Activated CD4-positive, alpha-beta T cell treated with anti-CD3 and anti-CD28 coated beads, Interleukin-2, amount 50 U/mL, for 4 hours (primary cell): Measurements from ENCODE around the gene ANKFN1.

Source experiments
- DNase-seq, 2 experiments: peaks; one replicate each; pipeline ENCODE4 v3.0.0-alpha.2; 2020

Gene ANKFN1, protein sequence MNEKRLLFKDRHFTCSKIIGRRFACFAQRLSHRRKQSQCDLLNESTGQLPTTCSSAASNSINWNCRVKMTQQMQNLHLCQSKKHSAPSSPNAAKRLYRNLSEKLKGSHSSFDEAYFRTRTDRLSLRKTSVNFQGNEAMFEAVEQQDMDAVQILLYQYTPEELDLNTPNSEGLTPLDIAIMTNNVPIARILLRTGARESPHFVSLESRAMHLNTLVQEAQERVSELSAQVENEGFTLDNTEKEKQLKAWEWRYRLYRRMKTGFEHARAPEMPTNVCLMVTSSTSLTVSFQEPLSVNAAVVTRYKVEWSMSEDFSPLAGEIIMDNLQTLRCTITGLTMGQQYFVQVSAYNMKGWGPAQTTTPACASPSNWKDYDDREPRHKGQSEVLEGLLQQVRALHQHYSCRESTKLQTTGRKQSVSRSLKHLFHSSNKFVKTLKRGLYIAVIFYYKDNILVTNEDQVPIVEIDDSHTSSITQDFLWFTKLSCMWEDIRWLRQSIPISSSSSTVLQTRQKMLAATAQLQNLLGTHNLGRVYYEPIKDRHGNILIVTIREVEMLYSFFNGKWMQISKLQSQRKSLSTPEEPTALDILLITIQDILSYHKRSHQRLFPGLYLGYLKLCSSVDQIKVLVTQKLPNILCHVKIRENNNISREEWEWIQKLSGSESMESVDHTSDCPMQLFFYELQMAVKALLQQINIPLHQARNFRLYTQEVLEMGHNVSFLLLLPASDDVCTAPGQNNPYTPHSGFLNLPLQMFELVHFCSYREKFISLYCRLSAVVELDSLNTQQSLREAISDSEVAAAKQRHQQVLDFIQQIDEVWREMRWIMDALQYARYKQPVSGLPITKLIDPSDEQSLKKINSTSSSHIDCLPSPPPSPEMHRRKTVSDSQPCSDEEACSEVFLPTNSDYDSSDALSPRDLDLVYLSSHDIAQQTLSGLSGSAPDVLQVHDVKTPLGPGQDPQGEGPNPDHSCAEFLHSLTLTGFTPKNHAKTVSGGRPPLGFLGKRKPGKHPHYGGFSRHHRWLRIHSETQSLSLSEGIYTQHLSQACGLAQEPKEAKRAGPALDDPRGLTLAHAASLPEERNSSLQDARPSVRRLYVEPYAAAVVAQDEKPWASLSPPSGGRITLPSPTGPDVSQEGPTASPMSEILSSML

DNA sequence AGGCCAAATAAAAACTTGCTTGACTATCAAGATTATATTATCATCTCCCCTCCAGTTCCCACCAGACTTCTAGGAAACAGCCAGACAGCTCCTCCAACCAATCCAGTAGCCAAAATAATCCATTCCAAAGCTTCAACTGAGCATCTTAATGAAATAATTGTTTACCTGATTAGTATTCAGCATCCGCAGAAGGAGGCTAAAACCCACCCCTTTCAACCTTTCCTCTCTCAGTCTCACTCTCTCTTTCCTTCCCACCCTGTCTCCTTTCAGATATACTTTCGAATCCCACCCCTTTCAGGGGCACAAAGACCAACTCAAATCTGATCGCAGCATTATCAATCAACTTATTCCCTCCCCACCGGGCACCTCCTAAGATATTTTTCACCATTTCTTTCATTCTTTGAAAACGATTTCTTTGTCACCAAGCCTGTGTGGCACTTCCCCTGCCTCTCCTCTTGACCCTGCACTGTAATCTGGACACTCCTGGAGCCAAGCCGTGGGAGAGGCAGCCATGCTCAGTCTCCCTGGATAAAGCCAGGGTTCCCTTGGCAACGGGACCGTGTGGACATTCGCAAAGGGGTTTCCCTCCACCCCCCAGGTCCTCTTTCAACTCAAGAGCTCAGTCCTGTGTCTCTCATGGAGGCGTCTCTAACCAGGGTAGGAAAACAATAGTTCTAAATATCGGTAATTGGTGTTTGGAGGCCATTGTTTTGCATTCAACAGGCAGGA is at the start of gene ANKFN1:
ANKFN1 (plus strand) TSS at position 602 of the 729 bp plus-strand sequence. CDS start 59,193 bp downstream, outside the sequence.
- DNase-seq, result no peak

DNA sequence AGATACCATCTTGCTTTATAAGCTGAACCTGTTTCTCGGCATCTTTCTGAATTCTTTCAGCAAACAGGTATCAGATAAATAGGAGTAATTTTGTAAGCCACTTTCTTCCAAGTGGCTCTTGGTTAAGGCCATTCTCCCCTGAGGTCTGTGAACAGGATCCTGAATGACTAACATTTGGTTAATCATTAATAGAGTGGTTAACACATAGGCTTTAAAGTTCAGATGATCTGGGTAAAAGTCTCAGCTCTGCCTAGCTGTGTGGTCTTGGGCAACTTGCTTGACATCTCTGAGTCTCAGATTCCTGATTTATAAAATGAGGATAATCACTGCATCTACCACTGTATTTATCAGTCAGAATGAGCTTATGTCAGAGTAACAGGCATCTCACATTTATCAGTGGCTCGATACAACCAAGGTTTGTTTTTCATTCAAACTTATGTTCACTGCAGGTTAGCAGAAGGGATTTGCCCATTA is 44.4 kb upstream of the ANKFN1 start:
- no peak for DNase-seq

DNA sequence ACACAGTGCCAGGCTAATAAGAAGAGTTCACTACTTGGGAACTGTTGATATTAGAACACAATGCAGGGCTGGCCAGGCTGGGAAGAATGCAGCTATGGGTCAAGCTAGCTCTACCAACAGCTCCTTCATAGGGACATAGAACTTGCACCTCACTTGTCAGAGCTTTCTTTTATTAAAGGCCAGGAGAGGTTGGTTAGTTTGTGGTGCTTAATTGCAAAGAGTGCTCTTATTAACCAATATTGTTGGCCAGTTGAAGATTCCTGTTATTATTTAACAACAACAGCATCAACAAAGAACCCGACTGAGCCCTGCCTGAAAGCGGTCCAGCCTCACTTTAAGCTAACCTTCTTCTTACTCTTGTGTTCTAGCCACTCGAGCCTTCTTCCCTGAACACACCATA is 43.4 kb upstream of the ANKFN1 start:
- DNase-seq, result no peak

DNA sequence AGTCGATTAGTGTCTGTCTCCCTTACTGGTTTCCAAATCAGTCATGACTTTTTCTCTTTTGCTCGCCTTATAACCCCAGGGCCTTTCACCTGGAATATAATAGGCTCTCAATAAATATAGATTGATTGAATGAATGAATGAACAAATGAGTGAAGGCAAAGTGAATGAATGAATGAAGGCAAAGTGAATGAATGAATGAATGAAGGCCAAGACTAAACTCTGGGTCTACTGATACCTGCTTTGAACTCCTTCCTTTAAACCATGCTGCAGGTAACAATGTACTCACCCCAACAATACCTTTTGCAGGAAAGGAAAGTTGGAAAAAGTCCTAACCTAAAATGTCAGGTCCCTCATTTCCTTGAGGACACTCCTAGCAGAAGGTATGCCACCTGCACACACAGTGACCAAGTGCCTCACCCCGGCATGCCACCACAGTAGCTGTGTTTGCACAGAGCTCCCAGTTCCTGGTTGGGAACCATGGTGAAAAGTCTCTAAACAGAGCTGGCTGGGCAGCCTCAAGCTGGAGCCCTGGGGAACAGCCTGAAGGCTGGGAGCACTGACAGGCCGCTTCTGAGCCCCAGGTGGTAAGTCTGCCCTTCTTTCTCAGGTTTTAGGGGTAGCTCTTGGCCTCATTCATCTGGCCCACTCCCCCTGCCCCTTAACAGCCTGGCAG is 42.7 kb upstream of the ANKFN1 start:
- no peak for DNase-seq

DNA sequence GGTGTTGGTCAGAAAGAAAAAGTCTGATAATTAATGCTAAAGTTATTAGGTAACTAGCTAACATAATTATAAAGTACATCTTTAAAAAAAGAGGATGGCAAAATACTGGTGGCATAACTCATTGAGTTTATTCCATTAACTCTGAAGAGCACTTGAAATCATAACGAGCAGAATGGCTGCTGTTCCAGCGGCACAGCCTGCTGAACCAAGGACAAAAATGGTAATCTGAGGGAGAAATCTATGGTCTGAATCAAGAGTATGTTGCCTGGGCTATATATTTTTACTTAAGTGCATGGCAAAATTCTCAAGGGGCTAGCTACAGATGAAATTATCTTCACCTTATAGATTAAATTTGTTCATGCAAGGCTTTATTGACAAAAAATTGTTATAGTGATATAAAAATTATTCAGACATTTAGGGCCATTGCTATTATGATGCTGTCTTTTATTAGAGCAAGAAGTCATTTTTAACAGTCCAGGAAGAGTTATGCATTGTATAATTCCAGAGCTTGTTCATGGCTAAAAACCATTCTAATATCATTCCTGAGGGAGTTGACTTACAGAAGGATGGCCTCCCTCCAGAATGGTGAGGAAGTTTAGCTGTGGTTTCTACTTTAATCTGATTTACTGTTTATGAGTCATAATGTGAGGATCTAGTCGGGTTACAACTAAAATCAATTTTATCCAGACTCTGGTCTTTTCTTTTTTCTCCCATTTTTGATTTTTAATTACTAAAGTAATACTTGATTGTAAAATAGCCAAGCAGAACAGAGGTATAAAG is 41.4 kb upstream of the ANKFN1 start:
- no peak for DNase-seq

DNA sequence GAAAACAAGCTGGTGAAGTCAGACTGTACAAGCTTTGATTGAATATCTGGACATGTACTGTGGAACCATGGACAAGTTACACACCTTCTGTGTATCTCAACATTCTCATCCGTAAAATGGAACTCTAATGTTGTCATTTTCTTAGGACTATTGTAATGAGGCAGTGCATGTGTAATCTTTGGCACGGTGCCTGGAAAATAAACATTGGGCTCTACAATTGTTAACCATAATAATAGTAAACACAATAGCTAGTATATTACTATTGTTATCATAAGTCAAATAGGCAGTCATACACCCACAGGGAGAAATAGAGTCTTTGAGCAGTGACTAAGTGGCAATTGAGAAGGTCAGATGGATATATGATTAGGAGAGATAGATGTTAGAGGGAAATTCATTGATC is 39.8 kb upstream of the ANKFN1 start:
- DNase-seq, result no peak

DNA sequence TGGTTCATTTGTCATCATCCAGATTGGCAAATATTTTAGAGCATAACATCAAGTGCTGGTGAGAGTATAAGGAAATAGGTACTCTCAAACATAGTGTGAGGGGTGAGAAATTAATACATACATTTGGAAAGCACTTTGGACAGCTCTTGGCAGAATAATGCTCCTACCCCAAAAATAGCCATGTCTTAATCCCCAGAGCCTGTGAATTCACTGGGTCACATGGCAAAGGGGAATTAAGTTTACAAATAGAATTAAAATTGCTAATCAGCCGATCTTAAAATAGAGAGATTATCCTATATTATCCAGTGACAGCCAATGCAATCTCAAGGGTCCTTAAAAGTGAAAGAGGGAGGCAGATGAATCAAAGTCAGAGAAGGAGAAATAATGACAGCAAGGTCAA is 38.8 kb upstream of the ANKFN1 start:
- no peak for DNase-seq

DNA sequence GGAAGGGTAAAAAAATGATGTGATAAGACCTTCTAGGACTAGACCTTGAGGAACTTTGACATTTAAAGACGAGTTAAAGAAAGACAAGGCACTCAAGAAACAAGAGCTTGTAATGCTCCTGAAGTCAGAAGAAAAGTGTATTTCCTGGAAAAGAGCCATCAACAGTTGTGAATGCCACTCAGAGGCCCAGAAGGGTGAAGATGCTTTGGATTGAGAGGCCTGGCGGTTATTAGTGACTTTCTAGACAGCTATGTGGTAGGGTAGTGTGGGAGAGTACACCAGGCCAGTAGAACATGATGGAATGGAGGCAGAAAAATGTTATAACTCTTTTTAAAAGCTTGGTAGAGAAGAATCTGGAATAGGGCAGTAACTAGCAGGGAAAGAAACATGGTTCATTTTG is 34.1 kb upstream of the ANKFN1 start:
- no peak for DNase-seq

DNA sequence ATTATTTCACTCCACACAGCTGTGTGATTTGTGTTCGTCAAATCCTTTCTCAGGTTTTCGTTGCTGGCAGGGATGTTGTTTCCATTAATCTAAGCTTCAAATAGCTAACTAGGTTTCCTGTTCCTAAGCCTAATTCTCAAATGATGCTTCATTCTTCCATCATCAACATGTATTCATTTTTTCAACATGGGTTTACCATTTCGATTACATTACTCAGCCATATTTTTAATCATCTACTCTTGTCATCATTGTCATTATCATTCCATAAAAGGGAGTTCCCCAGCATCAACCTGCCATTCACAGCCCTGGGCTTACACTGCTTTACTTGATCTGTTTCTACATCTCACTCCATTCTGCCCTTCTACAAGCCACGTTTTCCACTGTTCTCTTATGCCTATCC is 33.3 kb upstream of the ANKFN1 start:
- no peak for DNase-seq

DNA sequence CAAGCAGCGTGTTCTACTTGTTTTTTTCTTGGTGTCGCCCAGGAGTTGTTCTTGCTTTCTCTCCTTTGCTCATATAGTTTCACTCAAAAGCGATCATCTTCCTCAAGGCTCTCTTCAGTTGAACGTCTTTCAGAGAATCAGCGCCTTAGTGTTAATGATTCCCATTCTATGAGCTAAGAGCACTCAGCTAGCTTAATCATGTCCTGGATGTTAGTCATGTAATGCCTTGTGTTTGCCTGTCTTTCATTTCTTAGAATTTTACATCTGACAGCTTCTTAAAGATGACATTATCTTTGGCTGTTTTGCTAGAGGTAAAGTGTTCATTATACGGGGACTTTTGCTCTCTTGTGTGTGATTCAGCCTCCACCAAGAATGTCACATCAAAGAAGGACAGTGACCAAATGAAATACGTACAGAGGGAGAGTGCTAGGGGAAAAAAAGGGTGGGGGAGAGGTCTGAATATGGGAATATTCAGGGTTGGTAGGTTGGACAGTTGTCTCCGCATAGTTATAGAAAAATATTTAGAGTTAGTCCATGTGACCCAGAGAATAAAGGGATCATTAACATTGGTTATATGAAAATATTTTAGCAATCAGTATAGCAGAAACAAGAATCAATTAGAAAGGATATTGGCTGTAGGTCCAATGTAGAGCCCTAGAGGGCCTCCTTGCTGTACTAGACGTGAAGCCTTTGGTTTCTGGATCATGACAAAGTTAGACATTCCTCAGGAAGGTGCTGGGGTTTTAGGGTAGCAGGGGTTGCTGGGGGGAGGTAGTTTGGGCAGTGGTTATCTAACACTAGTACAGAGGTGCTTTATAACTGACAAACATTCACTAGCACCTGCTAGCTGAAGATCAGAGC is 31.9 kb upstream of the ANKFN1 start:
- no peak for DNase-seq

DNA sequence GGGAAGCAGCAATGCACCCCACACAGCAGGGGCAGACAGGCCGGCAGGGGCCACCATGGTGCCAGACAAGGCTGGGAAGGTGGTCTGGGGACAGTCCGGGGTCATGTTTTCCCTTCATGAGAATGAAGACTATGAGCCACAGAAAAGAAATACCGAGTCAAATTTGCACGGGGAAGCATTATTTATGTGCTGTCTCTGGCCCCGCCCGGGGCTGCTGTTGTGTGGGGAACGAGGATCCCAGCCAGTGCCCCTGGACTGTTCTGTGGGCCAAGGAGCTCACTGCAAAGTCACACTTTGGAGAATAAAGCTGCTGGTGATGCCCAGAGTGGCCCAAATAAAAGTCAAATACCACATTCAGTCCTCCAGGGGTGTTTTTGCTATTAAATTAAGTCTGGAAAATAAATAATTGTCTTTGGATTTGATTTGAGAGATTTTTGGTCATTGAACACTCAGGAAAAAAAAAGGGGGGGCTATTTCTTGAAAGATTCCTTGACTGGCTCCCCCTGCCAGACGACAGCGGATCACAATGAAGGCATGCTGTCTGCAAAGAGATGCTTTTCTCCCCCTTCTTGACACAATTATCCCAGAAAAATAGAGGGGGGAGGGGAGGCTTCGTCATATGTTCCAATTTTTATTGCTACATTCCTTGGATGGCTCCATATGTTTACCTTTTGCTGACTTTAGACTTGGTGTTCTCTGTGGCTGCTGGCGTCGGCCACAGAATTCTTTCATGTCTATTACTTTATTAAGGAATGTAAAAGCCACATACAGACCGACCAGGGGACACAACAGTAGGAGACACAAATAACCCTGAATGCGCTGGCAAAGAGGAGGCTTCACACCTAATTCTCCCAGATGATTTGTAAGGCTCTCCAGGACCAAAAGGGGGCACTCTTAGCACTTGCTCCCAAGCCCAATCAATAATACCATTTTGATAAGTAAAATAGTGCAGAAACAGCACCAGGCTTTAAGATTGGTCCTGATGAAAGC is 27.1 kb upstream of the ANKFN1 start:
- no peak for DNase-seq

DNA sequence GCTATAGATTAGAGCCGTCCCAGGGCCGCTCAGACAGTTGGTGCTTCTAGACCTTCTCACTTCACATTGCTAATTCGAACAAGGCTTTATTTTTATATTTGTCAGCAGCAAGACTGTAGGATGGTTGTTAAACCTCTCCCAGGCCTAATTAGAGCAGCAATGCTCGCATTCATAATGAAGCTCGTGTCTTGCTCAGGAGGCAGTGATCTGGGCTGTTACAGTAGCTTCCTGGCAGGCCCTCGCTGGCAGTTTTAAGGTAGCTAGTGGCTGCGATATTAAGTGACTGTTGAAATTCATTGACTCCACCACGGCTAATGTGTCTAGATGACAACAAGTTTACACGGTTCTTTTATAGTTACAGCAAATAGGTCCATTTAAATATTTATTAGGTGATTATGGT is 23.2 kb upstream of the ANKFN1 start:
- no peak for DNase-seq

DNA sequence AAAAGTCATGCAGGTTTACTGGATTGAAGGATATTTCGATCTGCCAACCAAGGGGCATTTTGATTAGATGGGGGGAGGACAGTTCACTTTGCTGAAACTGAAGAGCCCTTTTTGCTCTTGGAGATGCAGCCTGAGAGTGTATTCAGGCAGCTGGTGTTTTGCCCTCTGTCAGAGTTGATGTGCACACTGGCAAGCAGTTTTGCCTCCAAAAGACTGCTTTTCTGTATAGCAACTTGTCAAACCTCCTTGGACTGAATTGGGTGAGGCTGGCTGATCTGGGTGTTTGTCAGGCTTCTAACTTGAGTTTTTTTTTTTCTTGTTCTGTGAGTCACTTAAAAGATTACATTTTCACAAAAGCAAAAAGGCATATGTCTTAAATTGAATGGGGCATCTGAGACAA is 22.6 kb upstream of the ANKFN1 start:
- DNase-seq, result no peak

DNA sequence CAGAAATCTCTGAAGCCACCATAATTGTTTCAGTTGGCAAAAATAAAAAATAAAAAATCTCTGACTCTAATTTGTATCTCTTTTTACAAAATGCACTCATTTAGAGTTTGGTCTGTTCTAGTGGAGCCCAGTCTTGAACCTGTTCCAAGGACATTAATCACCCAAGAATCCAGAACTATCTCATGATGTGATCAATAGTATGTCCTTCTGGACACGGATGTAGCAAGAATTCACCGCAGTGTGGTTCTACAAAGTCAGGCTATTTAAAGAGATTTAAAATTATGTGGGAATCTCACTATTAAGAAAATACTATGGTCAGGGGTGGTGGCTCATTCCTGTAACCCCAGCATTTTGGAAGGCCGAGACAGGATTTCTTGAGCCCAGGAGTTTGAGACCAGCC is 21.8 kb upstream of the ANKFN1 start:
- no peak for DNase-seq

DNA sequence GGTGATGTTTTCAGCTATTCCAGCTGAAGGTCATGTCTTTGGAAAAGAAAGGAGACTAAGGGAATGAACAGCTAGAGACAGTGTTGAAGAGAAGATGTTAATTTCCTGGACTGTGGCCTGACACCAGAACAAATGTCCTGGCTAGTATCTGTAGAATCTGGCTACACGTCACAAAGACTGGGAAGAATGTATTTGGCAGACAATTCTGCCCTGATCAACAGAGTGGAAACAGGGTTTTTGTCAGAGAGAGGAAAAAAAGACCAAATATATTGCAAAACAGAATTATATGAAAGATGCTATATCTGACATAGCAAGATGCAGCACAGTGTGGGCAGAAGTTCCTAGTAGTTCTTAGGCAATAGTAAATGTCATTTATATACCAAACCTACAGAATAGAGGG is 17.0 kb upstream of the ANKFN1 start:
- DNase-seq, result no peak

DNA sequence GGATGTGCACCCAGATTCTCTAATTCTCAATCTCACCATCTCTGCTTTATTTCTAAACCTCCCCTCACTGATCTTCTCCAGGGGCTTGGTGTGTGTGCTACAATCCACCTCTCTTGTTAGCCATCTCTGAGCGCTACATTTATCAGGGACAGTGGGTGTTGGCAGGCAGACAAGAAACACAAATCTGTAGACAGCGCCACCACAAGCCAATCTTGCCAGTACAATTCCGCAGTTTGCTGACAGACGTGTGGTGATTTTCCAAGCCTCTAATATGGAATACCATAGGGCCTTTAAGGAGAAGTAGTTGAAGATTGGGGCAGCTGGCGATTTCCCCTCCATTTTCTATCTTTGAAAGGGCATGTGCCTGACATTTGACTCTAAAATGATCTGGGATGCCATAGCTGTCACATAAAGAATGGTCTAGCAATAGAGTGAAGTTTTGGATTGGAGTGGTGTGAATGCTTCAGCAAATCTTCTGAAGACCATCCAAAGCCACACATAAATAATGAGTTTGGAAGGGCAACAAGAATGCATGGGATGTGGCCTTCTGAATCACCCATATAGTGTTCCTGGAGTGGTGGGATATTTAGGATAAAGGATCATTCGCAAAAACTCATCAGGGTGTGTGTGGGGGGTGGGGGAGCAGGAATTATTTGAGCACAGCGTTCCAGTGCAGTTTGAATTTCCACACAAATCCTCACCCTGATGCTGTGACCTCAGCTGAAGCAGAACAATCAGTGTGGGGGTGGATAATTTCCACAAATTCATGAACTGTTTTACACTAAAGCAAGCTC is 12.0 kb upstream of the ANKFN1 start:
- DNase-seq, result no peak

DNA sequence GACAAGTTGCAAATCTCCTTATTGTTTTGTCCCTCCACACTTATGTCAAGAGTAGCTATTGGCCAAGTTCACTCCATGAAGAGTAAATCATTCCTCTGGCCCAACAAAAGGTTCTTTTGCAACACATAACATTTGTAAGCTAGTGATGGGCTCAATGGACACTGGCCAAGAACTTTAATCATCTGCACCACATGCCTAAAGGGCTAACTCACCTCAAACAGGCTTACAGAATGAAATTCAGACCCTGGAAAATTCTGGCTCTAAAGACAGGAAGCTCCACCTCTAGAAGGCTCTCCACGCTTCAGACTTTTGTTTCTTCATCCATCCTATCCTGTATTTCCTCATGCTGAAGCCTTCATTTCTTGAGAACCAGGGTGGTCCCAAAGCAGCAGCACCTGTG is 10.9 kb upstream of the ANKFN1 start:
- no peak for DNase-seq

DNA sequence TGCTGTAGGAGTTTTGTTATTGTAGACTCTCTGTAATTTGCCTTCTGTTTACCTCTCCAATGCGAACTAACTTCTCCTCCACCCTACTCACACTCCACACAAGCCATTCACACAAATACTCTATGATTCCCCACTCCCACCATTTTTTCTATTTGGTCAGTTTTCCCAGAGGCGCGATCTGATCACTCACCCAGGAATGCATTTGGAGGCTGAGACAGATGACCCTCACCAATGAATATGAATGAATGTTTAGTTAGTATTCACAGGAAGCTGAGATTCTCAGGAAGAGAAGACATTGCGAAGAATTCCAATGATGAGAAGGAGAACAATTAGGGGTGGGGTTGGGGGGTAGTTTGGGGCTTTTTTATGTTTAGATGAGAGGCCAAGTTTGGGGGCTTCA is 10.5 kb upstream of the ANKFN1 start:
- DNase-seq, result no peak
